Daoy (cell line): ENCODE measurements around the gene CCDC141. TPM values are rescaled to one million over a fixed set of nuclear protein-coding genes. Genes with fewer than 3 reads are reported as not detected.

Experiments used
- DNase-seq: peaks from one replicate; pipeline ENCODE4 v3.0.0-alpha.2; 2015; ENCODE audit warnings: low read depth
- total RNA-seq: library from RNA; depleted of rRNA; stranded (reverse); fragments of >200 nt; shearing (Covaris generic); gene quantifications from 2 replicates; pipeline ENCODE4 v1.2.3, GENCODE V29; 2014

CCDC141 gene
- total RNA-seq, 1 experiment from 2014 or later: not detected

DNA sequence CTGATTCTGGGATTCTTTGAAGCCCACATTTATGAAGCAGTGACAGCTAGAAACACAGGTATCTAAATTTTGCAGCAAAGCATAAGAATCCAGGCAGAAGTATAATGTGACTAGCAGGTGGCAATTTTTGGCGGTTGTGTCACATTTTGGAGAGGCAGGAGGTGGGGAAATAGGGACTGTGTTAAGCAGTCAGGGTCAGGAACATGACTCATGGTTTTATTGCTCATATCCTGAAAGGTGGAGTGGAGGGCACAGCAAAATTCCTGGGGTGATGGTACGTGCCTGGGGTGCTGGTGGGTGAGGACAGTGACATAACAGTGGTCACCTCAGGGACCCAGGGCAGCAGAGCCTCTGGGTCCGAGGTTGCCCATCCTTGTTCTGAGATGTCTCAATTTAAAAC, 179.2 kb downstream of the CCDC141 start:
- DNase-seq: peak; percentile 63

- no peak for DNase-seq
Measured at GRCh38 chr2:178865999-178866398, 183.9 kb downstream of the CCDC141 start.

- DNase-seq: no peak
Measured at GRCh38 chr2:178865146-178865936, 184.6 kb downstream of the CCDC141 start.

DNA sequence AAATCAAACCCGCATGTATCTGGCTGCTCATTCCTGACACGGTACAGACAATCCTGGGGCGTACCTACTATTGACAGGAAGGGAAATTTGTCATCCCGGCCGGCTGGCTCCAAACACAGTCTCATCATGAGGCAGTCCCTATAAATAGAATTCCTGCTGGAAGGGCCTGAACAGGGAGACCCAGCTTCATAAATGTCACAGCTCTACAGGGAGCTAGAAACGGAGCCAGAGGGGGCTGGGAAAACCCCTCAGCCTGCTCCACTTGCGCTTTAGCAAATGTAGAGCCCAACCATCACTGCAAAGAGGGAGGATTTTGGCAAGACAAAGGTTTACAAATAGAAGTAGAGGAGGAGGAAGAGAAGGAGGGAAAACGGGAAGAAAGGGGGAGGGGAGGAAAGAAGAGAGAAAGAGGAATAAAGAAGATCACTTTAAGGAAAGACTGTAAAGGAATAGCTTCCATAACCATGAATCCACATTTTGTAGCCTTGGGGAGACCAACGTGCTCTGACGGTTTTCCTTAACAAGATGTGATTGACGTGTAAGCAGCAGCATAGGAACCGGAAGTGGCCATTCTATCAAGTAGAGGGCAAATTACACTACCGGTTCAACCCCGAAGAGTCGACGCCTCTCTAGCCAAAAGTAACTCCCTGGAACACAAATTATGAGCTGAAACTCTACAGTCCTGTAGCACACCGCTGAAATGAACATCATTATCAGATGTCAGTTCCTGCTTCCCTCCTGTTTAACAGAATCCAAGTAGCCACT, 185.9 kb downstream of the CCDC141 start:
- DNase-seq: peak; percentile 49

DNA sequence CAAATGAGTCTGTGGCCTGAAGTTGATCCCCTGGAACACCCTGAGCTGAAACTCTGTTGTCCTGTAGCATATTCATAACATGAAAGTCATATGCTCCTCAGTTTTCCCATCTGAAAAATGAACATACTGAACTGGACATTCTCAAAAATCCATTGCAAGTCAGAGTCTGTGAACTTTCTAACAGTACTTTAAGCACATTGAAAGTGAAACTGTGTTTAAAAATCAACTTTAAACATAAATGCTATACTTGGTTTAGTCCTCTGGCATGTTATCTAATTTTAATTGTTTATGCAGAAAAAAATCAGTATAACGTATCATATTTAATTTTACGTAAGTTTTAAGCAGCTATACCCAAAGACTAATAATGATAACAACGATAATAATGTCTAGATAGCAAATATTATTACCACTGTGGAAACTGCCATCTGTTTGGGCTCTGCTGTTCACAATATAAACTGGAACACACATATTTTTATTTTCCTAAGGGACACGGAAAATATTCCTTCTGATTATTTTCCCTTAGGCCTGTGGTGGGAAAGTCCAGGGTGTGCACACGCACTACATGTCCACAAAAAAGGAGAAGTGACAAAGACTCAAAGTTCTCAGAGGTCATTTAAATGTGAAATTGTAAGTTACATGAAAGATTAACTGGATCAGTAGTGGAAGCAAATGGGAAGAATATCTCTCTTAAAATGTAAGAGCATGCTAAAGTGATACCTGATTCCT, 186.6 kb downstream of the CCDC141 start:
- DNase-seq: no peak

- DNase-seq: no peak
Measured at GRCh38 chr2:178860551-178860950, 189.4 kb downstream of the CCDC141 start.

DNA sequence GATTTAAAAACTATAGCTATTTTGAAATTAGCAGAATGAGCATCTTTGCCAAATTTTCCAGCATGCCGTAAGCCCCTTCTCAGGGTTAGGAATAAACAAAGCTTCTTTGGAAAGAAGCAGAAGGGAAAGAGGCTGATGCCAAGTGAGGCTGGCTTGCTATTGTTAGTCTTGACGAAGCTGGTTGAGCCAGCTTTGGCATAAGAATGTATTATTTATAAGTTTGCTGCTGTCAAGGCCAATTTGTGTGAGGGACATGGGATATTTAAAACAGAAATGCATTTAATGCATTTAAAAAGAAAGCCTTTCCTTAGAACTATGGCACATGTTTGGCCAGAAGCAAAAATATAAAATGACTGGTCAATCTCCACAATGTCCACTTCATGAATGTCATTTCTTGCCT, 190.2 kb downstream of the CCDC141 start:
- DNase-seq: no peak

DNA sequence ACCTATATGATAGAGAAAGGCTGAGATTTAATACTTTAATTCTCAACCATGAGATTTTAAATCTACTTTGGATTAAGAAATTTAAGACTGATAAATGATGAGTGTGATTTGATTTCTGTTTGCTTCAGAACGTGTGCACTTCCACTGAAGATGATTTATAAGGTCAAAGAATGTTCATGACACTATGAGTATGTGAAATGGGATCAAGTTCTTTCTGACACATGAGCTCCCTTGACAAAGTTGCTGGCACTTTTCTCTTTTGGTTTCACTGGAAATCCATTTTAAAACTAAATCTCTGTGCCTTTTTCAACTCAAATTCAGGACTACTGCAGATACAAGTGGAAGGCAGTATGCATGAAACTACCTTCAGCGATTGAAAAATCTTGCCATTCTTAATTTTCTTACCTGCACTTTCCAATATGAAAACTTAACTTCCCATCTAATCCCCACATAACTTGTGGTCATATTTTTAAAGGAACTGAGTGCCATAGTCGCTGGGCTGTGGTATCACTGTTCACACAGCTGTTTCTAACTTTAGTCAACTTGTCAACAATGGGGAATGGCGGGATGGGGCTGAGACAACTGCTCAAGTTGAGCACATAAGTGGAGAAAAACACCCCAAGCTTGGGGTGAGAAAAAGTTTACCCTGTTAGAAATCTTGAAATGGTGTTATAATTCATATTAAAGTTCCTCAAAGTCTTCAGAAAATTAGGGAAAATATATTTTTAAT, 190.9 kb downstream of the CCDC141 start:
- DNase-seq: no peak

DNA sequence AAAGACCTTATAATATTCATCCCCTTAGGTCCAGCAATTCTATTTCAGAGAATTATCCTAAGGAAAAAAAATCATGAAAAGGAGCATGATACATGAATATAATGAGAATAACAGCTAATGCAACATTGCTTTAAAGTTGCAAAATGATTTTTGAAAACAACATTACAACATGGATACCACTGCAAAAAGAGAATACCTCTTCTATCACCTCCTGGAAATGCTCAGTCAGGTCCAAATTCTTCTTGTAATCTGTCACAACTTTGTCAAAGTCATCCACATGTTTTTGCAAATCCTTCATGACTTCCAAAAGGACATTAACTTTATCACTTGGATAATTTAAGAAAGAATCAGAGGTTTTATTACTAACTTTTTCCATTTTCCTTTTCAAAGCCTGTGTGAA, 194.8 kb downstream of the CCDC141 start:
- no peak for DNase-seq

DNA sequence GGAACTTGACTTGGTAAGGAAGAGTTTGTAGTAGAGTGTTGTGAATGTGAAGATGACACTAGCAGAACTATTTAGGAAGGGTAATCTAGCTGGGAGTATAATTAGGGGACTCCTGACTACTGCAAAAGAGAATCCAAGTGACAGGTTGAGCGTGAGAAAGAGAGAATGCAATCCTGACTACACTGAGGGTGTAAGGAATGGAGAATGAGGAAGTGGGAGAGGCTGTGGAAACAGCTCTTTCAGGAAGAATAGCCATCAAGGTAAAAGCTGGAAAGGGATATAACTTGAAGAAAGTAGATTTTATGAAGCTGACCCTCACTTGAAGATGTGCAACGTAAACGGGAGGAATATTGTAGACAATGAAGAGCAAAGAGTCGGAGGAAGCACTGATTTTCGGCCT, 201.6 kb downstream of the CCDC141 start:
- DNase-seq: no peak

DNA sequence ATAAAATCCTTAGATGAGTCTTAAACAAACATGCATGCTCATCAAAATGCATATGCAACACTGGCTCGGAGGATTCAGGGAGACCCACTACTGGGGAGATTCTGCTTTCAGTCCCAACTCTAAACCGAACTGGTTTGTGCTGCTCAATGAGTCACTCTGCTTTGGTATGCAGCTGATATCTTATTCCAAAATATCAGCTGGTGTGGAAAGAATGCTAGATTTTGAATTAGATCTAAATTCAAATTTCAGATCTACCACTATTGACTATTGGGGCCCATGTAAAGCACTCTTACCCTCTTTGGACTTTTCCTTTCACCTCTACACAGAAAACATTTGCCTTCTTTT, 203.5 kb downstream of the CCDC141 start:
- no peak for DNase-seq

DNA sequence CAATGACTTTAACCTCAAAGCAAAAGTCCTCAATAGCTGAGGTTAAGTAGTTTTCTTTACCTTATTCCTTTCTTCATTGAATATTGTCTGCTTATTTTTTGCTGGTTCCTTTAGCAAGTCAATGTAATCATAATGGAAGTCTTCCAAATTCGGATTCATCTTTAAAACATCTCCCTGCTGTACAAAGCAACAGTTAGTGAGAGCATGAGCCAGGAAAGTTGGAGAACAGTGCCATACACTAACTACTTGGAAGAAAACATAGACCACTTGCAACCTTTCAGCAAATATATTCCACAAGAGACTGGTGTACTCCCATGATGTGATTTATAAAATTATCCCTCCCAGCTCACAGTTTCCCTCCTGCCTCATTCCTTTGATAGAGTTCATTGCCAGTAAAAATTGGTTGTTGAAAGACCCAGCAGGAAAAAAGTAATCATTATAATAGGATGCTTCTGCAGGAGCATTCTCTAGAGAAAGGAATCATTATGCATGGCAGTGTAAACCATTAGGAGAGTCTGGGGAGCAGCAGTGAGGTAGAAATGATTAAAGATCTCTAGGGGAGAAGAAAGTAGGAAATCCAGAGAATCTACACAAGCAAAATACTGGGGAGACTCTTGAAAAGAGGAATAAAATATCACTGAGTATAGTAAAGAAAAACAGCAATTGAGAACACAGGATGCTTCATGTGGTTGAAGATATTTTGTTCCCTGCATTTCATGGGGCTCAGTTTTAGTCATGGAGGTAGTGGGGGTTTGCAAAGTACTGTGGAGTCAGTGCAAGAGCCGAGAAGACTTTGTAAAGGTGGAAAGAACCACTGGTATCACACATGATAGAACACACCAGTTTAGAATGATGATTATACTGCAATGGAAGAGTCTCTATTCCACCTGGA, 204.1 kb downstream of the CCDC141 start:
- no peak for DNase-seq

DNA sequence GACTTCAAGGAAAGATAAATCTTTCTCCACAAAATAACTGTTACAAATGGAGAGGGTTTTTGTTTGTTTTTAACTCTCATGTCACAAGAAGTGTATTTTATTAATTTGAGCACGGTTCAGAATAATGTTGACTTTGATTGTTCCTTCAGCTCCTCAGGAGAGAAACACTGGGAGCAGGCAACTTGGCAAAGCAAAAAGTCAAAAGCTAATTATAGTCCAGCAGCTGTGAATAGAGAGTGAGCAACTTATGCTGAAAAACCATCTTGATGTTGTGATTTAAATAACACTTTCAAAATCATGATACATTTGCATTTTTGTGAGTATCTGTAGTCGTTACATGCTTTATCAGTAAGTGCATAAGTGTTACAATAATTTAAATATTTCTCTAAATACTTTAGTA, 205.2 kb downstream of the CCDC141 start:
- DNase-seq: no peak

DNA sequence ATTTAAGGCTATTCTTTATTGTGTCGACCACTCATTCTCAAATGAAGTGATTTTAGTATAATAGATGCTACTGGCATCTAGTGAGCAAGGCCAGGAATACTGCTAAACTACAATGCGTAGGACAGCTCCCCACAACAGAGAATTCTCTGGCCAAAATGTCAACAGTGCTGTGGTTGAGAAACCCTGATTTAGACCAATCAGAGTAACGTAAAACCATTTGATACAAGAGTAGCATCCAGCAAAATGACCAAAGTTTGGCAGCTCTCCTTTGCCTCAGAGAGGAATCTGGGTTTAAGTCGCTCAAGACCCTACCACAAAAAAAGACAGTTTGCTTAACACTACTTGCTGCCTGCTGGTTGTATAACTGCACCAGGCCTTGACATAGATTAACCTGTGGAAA, 205.7 kb downstream of the CCDC141 start:
- DNase-seq: no peak

GRCh38 chr2:178843697-178844096, 206.2 kb downstream of the CCDC141 start:
- DNase-seq: no peak

DNA sequence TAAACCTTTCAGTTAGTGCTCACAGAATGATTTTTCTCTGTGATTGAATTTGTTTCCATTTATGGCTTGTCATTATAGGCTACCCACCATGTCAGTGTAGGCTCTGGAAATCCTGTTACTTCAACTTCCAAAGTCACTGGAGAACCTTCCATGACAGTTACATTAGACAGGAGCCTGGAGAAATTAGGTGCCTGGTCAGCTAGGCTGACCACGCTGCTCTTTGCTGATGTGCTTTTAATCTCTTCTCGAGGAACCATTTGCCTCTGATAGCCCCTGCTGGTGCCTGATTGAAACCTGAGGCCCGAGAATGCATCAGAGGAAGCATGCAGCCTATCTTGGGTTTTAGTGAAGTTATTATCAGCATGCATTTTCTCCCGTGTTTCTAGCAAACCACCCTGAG, 213.1 kb downstream of the CCDC141 start:
- no peak for DNase-seq

GRCh38 chr2:178834086-178834485, 215.9 kb downstream of the CCDC141 start:
- DNase-seq: no peak

GRCh38 chr2:178833382-178833781, 216.6 kb downstream of the CCDC141 start:
- DNase-seq: no peak

GRCh38 chr2:178830451-178830850, 219.5 kb downstream of the CCDC141 start:
- DNase-seq: no peak

DNA sequence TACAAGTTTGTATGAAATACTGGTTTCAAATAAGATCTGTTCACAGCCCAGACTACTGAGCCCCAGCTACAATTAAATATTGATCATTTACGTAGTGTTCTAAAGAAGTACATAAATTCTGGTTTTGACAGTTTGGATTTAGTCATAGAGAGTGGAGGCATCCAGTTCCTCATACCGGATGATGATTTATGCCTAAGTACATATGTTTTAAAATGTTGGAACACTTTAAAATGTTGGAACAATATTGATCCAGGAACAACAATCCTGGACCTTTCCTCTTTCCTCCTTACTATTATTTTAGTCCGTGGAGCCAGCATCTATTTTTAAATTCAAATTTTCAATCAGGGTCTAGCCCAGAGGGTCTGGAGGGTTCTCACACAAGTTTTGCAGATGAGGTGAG, 220.0 kb downstream of the CCDC141 start:
- DNase-seq: no peak
